SIG-M5 treated with dmso at 0.1 percent for 504 hours (cell line): ENCODE results near the gene MFSD11.
"Not testable (repeated sequence)": the region's sequence is repeated elsewhere in the genome, so short reads cannot be mapped to it uniquely, and the experiment has no call there.

Experiments
- DNase-seq: peaks from one replicate; lab custom pipeline; 2025; ENCODE audit not compliant: unreplicated experiment; lab: John Stamatoyannopoulos, UW

The MFSD11 gene

DNA sequence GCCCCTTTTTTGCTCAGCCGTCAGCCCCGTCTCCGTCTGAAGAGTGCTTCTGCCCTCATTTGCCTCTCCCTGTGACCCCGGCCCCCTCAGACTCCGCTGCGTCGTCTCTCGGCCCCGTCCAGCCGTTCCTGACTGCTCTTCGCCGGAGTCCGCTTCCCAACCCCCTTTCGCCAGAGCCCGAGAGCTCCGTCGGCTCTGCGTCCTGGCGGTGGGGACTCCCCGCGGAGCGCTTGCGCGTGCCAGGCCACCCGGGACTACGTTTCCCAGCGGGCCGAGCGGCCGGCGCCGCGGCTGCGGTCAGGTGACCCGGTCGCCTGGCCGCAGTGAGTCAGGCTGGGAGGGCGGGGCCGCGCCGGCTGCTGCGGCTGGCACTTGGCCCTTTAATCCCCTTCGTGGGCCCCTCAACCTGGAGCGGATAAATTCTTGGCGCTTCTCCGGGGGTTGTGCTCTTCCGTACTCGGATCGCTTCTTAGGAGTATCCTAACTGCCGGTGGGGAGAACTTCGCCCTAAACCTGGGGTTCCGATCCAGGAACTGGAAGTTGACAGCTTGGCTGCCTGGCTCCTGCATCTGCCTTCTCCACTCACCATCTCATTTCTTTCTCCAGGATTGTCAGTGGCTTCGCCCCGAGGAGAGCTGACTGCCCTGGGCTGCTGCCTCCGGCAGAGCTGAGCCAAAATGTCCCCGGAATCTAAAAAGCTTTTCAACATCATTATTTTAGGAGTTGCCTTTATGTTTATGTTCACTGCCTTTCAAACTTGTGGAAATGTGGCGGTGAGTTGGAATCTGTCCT, at the start of gene MFSD11:
Gene MFSD11, plus strand, starts transcription at position 444 of the 792 bp plus-strand sequence. Its CDS starts 234 bp downstream, at position 678.
- peak; percentile 94 for DNase-seq

- no peak for DNase-seq
Observed at GRCh38 chr17:76688165-76688622, 49.7 kb upstream of the MFSD11 start.

GRCh38 chr17:76689859-76690258, 48.1 kb upstream of the MFSD11 start:
- no peak for DNase-seq

DNA sequence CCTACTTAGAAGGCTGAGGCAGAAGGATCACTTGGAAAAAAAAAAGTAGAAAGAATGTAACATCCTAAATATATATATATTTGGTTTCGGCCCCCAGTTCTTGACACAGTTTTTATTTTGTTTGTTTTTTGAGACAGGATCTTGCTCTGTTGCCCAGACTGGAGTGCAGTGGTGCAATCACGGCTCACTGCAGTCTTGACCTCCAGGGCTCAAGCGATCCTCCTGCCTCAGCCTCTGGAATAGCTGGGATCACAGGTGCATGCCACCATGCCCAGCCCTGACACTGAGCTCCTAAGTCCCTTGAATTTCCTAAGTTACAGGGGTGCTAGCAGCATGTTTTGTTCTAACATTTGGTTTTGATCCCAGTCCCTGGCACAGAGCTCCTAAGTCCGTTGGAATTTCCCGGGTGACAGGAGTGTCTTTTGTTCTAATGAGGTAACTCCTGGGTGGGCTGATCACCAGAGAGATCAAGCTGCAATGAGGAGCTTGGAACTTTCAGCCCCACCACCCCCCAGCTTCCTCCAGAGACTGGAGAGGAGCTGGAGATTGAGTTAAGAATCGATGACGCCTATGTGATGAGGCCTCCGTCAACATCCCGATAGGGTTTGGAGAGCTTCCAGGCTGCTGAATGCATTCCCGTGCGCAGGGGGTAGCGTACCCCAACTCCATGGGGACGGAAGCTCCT, 47.2 kb upstream of the MFSD11 start:
- DNase-seq, result no peak

- no peak for DNase-seq
Observed at GRCh38 chr17:76691379-76692191, 46.3 kb upstream of the MFSD11 start.

GRCh38 chr17:76695059-76695831, 42.7 kb upstream of the MFSD11 start:
- no peak for DNase-seq

GRCh38 chr17:76696763-76697701, 40.9 kb upstream of the MFSD11 start:
- DNase-seq, result no peak

GRCh38 chr17:76697702-76698465, 40.0 kb upstream of the MFSD11 start:
- no peak for DNase-seq

DNA sequence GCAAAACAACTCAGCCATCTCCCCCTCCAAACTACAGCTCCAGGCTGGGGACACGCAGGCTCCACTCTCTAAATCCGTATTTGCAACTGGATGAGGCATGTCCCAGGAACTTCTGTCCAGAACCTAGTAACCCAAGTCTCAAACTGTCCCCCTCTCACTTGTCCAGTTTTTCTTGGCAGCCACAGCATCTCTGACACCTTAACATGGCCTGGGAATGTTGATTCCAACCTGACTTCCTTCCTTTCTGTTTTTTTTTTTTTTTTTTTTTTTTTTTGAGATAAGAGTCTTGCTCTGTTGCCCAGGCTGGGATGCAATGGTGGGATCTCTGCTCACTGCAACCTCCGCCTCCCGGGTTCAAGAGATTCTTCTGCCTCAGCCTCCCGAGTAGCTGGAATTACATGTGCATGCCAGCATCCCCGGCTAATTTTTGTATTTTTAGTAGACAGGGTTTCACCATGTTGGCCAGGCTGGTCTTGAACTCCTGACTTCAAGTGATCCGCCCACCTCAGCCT, 39.4 kb upstream of the MFSD11 start:
- DNase-seq, result not testable (repeated sequence)

DNA sequence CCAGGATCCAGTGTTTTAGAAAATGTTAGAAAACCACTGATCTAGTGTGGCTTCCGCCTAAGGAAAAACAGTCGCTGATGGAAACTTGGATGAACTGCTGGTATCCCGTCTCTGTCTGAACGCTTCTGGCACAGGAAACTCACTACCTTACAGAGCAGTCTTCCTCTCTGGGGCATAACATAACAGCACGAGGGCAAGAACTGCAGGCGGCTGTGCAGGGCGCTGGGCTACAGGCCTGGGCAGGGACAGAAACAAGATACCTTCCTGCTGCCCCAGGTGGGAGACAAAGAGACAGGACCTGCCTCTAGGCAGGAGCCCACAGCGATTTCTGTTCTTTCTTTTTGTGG, 37.7 kb upstream of the MFSD11 start:
- DNase-seq, result no peak

- no peak for DNase-seq
Observed at GRCh38 chr17:76700617-76701470, 37.1 kb upstream of the MFSD11 start.

GRCh38 chr17:76701471-76701967, 36.4 kb upstream of the MFSD11 start:
- DNase-seq, result no peak

DNA sequence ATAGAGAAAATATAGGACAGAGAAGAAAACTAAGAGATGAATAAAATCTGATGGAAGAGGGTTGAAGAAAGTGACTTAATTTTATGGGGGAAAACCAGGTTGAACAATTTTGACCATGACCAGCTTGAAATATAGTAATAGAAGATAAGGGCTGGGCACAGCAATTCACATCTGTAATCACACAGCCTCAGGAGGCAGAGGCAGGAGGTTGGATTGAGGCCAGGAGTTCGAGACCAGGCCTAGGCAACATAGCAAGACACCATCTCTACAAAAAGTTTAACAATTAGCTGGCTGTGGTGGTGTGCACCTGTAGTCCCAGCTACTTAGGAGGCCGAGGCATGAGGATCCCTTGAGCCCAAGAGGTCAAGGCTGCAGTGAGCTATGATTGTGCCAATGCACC, 35.8 kb upstream of the MFSD11 start:
- DNase-seq, result no peak

- DNase-seq, result no peak
Observed at GRCh38 chr17:76702941-76703637, 34.8 kb upstream of the MFSD11 start.

DNA sequence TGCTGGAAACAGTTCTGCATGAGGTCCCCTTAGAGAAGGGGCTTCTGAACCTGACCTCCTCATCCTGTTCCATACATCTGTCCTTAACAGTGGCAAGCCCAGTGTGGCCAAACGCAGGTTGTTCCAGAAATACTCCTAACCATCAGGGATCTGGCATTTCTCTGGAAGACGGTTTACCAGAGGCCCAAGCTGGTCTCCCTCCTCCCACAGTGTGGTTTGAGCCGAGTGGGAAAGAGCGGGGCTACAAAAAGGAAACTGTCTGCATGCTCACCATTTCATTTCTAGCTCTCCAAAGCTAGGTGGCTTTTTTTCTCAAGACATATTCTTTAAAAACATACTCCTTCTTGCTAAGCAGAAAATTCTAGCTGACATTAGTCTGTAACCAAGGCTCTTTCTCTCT, 33.1 kb upstream of the MFSD11 start:
- no peak for DNase-seq

DNA sequence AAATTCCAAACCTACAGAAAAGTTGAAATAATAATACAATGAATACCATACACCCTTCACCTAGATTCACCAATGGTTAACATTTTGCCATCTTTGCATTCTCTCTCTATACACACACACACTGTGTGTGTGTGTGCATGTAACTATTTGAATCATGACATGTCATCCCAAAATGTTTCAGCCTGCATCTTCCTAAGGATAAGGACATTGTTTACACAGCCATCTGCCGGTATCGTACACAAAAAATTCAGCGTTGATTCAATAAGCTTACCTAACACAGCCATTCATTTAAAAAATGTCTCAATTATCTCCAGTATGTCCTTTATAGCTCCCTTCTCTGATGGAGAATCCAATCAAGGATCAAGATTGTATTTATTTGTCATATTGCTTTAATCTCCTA, 31.1 kb upstream of the MFSD11 start:
- no peak for DNase-seq
